Upper lobe of left lung (tissue), 6 donors: ENCODE data around the gene RBM45. TPM values are rescaled to one million over a fixed set of nuclear protein-coding genes. Genes with fewer than 3 reads are reported as not detected.

Source experiments
- ATAC-seq, 2 donors: fragments of 200-7000 bp; cut with Tn5 transposase; one replicate each; pipeline ENCODE4 v1.9.1; 2022; ENCODE audit warnings: mild to moderate bottlenecking in 2 of 2, moderate library complexity in 2 of 2; ENCODE audit not compliant: low FRiP score in 2 of 2
- DNase-seq, 2 donors: peaks; one replicate each; pipeline ENCODE4 v3.0.0-alpha.2; 2019 to 2020
- H3K27ac ChIP-seq, 4 donors: fragments of 200-600 bp; sonication (generic); one replicate each; pipeline ENCODE4 v1.5.1; 2016 to 2019
- H3K27me3 ChIP-seq, 4 donors: fragments of 200-600 bp; sonication (generic); one replicate each; pipeline ENCODE4 v1.5.1; 2017 to 2019
- H3K36me3 ChIP-seq, 4 donors: fragments of 200-600 bp; sonication (generic); one replicate each; pipeline ENCODE4 v1.5.1; 2016 to 2019
- H3K4me1 ChIP-seq, 4 donors: fragments of 200-600 bp; sonication (generic); one replicate each; pipeline ENCODE4 v1.5.1; 2018 to 2019
- H3K4me3 ChIP-seq, 4 donors: fragments of 200-600 bp; sonication (generic); one replicate each; pipeline ENCODE4 v1.5.1; 2017 to 2019; ENCODE audit warnings: mild to moderate bottlenecking in 2 of 4, moderate library complexity in 1 of 4
- H3K9me3 ChIP-seq, 4 donors: fragments of 200-600 bp; sonication (generic); one replicate each; pipeline ENCODE4 v1.5.1; 2018 to 2019
- EP300 ChIP-seq, 4 donors: sonication (generic); formaldehyde crosslinking; IDR thresholded peaks; one replicate each; pipeline ENCODE4 v1.5.1; 2017; ENCODE audit warnings: antibody characterized with exemption in 4 of 4, control low read depth in 2 of 4
- POLR2A ChIP-seq, 4 donors: fragments of 450-650 bp; IDR thresholded peaks; one replicate each; pipeline ENCODE4 v1.5.1; 2016 to 2017; ENCODE audit warnings: antibody characterized with exemption in 4 of 4, mild to moderate bottlenecking in 2 of 4
- POLR2AphosphoS5 ChIP-seq, 2 donors: sonication (generic); formaldehyde crosslinking; IDR thresholded peaks; one replicate each; pipeline ENCODE4 v1.5.1; 2017; ENCODE audit warnings: antibody characterized with exemption in 2 of 2
- WGBS, 2 donors: methylation state at CpG; one replicate each; pipeline ENCODE4 v1.1.5; 2017 to 2018; 5-methylcytosine and 5-hydroxymethylcytosine counted together
- total RNA-seq, 6 donors: library from RNA; depleted of rRNA in 4 of 6; stranded (reverse); fragments of >200 nt in 4 of 6; gene quantifications; one replicate each; pipeline versions ENCODE4 v1.1.0 to v1.2.1, GENCODE V29; 2016 to 2021
- TF ChIP-seq, protein P1 (sequence below), 6 experiments: fragments of 450-650 bp in 4 of 6; fragments of 200-600 bp in 2 of 6; sonication (generic) in 2 of 6; IDR thresholded peaks; one replicate each; pipeline ENCODE4 v1.5.1; 2016 to 2019; ENCODE audit warnings: antibody characterized with exemption in 6 of 6
- donor health status: DM: no; HTN: no; CAD: no; lungs with moderate emphysema.
- donor health status: DM: no; HTN: yes; CAD: no; lungs with severe emphysema.

The RBM45 gene
- total RNA-seq, 6 donors from 2014 or later: 7.5 to 38.8 (median 12.4) TPM

GRCh38 chr2:178069551-178069950 is 42.7 kb upstream of the RBM45 start:
- Histone ChIP-seq H3K4me3 (no peak overlapping the region), H3K4me1 (peaks cover 4 to 13% (median 12%) of the 10 kb centered on the region in 4 donors), H3K9me3 (no peaks in the 10 kb centered on the region), H3K27ac (no peak overlapping the region), H3K27me3 (no peaks in the 10 kb centered on the region), H3K36me3 (no peaks in the 10 kb centered on the region)
- DNase-seq: no peak
- TF ChIP-seq, protein P1, sequence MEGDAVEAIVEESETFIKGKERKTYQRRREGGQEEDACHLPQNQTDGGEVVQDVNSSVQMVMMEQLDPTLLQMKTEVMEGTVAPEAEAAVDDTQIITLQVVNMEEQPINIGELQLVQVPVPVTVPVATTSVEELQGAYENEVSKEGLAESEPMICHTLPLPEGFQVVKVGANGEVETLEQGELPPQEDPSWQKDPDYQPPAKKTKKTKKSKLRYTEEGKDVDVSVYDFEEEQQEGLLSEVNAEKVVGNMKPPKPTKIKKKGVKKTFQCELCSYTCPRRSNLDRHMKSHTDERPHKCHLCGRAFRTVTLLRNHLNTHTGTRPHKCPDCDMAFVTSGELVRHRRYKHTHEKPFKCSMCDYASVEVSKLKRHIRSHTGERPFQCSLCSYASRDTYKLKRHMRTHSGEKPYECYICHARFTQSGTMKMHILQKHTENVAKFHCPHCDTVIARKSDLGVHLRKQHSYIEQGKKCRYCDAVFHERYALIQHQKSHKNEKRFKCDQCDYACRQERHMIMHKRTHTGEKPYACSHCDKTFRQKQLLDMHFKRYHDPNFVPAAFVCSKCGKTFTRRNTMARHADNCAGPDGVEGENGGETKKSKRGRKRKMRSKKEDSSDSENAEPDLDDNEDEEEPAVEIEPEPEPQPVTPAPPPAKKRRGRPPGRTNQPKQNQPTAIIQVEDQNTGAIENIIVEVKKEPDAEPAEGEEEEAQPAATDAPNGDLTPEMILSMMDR (IDR thresholded peaks at IDR 0.05): no peak
- no peak for TF ChIP-seq POLR2A (IDR thresholded peaks at IDR 0.05)
- TF ChIP-seq POLR2AphosphoS5 (IDR thresholded peaks at IDR 0.05): no peak
- TF ChIP-seq EP300 (IDR thresholded peaks at IDR 0.05): no peak
- no peak for ATAC-seq
- WGBS, 2 donors: 56 to 67% methylated on average over 1 of the region's 1 CpG

DNA sequence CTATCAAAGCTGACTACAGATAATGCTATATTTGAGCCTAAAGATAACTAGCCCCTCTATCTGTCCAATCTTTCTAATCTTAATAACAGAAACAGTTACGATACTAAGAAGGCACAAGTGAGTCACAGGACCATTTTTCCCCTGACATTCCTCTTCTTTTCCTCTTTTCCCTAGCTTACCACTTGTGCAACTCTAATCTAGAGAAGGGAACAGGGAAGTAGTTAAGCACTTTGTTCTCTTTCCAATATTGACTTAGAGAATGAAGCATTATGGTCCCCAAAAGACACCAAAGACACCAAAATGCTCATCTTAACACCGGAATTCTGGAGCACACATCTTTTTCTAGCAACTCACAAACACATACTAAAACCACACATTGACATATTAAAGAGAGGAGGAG is 41.4 kb upstream of the RBM45 start:
- WGBS, 2 donors: 50 to 58% methylated on average over 2 of the region's 2 CpGs
- Histone ChIP-seq H3K36me3 (no peaks in the 10 kb centered on the region), H3K4me1 (peaks cover 4 to 13% (median 12%) of the 10 kb centered on the region in 4 donors), H3K27me3 (no peaks in the 10 kb centered on the region), H3K4me3 (no peak overlapping the region), H3K27ac (no peak overlapping the region), H3K9me3 (no peaks in the 10 kb centered on the region)
- ATAC-seq: no peak
- DNase-seq: no peak
- no peak for TF ChIP-seq EP300 (IDR thresholded peaks at IDR 0.05)
- TF ChIP-seq, protein P1 (IDR thresholded peaks at IDR 0.05): no peak
- no peak for TF ChIP-seq POLR2A (IDR thresholded peaks at IDR 0.05)
- no peak for TF ChIP-seq POLR2AphosphoS5 (IDR thresholded peaks at IDR 0.05)

GRCh38 chr2:178072000-178072382 is 40.2 kb upstream of the RBM45 start:
- DNase-seq: peak in 1 of 2 donors; percentile 63
- Histone ChIP-seq H3K27me3 (no peaks in the 10 kb centered on the region), H3K27ac (no peak overlapping the region), H3K36me3 (no peaks in the 10 kb centered on the region), H3K9me3 (no peaks in the 10 kb centered on the region), H3K4me1 (peaks cover 4 to 13% (median 12%) of the 10 kb centered on the region in 4 donors), H3K4me3 (peak overlapping the region in 2 of 4 donors; percentile 45 to 49)
- WGBS, 2 donors: 84 to 87% methylated on average over 7 to 9 of the region's 11 CpGs
- ATAC-seq: peak in 1 of 2 donors; percentile 3
- TF ChIP-seq, protein P1 (IDR thresholded peaks at IDR 0.05): no peak
- no peak for TF ChIP-seq EP300 (IDR thresholded peaks at IDR 0.05)
- no peak for TF ChIP-seq POLR2AphosphoS5 (IDR thresholded peaks at IDR 0.05)
- TF ChIP-seq POLR2A (IDR thresholded peaks at IDR 0.05): no peak

DNA sequence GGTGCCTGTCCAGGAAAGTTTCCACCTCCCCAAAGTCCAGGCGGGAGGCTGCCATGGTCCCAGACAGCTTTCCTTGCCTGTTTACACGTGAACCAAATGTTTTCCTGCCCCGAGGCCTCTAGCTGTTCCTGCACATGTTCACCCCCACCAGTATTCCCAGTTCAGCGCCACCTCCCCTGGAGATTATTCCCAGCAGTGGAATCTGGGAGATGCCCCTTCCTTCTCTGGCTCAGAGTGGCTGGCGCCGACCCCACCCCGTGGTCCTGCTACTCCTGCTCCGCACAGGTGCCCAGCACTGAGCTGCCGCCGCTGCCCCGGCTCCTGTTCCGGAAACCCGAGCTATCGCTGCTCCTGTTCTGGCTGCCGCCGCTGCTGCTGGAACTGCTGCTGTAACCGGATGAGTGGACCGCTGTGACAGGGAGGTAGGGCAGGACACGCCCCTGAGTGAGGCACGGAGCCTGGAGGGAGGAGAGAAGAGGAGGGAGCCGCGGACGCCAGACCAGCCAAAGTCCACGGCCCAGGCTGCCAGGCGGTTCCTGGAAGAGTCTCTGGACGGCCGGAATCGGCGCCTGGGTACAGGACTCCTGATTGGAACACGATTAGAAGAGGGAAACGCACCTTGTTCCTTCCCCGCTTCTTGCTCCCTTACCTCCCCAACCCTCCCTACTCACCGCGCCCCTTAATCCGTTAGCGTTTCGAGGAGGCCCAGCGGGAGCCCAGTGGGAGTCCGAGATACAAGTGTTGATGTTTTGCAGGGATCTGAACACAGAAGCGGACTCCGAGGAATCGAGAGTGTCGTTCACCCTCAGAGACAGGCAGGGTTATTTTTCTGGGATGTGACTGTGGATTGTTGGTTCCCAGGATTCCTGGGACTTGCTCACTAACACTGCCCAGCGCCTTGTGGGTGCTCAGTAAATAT is 39.6 kb upstream of the RBM45 start, which contains the start of gene PDE11A:
TSS of gene PDE11A (minus strand) at position 395 of the 919 bp plus-strand sequence. CDS start at position 55, 340 bp downstream.
- H3K27ac ChIP-seq: no peak within 1 kb of the TSS
- 3 to 6% methylated on average over 20 to 44 of the region's 44 CpGs for WGBS, 2 donors
- H3K4me3 ChIP-seq: peak within 1 kb of the TSS in 3 of 4 donors; percentile 22 to 49 (median 45)
- TF ChIP-seq POLR2AphosphoS5 (IDR thresholded peaks at IDR 0.05) (no peak), EP300 (IDR thresholded peaks at IDR 0.05) (no peak), POLR2A (IDR thresholded peaks at IDR 0.05) (peak in 1 of 4 donors; percentile 36)
- TF ChIP-seq, protein P1 (IDR thresholded peaks at IDR 0.05): no peak
- DNase-seq: peak; percentile 85 to 90
- H3K27me3 ChIP-seq: no peaks in the 10 kb centered on the region
- H3K4me1 ChIP-seq: peaks cover 4 to 13% (median 12%) of the 10 kb centered on the region in 4 donors
- H3K36me3 ChIP-seq: no peaks in the 10 kb centered on the region
- ATAC-seq: peak; percentile 91 to 93
- H3K9me3 ChIP-seq: no peaks in the 10 kb centered on the region
